Uterus (tissue), 2 donors: Measurements from ENCODE around the gene YWHAQ.
"Not testable (repeated sequence)": the region's sequence is repeated elsewhere in the genome, so short reads cannot be mapped to it uniquely, and the experiment has no call there.

Source experiments
- CTCF ChIP-seq, 4 experiments: fragments of 200-600 bp in 2 of 4; fragments of 450-650 bp in 2 of 4; sonication (generic) in 2 of 4; IDR thresholded peaks; one replicate each; pipeline ENCODE4 v1.5.1; 2016 to 2019; ENCODE audit warnings: antibody characterized with exemption in 4 of 4, mild to moderate bottlenecking in 2 of 4, moderate library complexity in 1 of 4
- POLR2A ChIP-seq, 2 donors: fragments of 450-650 bp; IDR thresholded peaks; one replicate each; pipeline ENCODE4 v1.6.1; 2016; ENCODE audit warnings: antibody characterized with exemption in 2 of 2, mild to moderate bottlenecking in 1 of 2, moderate library complexity in 1 of 2

- not testable (repeated sequence) for TF ChIP-seq CTCF, POLR2A (IDR thresholded peaks at IDR 0.05)
Measured at GRCh38 chr2:9550859-9551391, 79.9 kb downstream of the YWHAQ start.
